GM12878 (cell line): ENCODE data around the gene PRRT4. TPM values are rescaled to one million over a fixed set of nuclear protein-coding genes. Genes with fewer than 3 reads are reported as not detected.

ENCODE experiments used
- ATAC-seq: fragments of 200-7000 bp; cut with Tn5 transposase; 3 replicates; pipeline ENCODE4 v1.9.1; 2020; ENCODE audit warnings: mild to moderate bottlenecking, moderate library complexity
- BruUV-seq: library from RNA; stranded (reverse); fragments of 400-500 nt; replicated peaks from 2 replicates; lab custom pipeline; 2021; lab: Mats Ljungman, UMichigan
- CTCF ChIA-PET: fragments of 300-600 bp; sonication (Branson Sonifier 250); formaldehyde crosslinking; extraction: SDS; loops from one replicate; lab custom pipeline; 2021; ENCODE audit warnings: inconsistent platforms; lab: Yijun Ruan, JAX
- POLR2A ChIA-PET: fragments of 350-600 bp; formaldehyde crosslinking; extraction: SDS; loops from one replicate; lab custom pipeline; 2021; ENCODE audit warnings: inconsistent platforms; lab: Charles Lee
- RAD21 ChIA-PET: fragments of 300-600 bp; sonication (Branson Sonifier 250); formaldehyde crosslinking; loops from one replicate; lab custom pipeline; 2023; ENCODE audit warnings: antibody characterized with exemption; ENCODE audit not compliant: unreplicated experiment; lab: Charles Lee
- SMC1A ChIA-PET: fragments of 300-600 bp; sonication (Branson Sonifier 250); formaldehyde crosslinking; loops from one replicate; lab custom pipeline; 2023; ENCODE audit not compliant: unreplicated experiment, uncharacterized antibody; lab: Charles Lee
- DNase-seq: peaks from one replicate; pipeline ENCODE4 v3.0.0-alpha.2; 2011; ENCODE audit warnings: low read depth, low spot score
- FAIRE-seq: peaks from 3 replicates; lab custom pipeline; 2011; peaks lifted over from hg19 to GRCh38; lab: Jason Lieb, UNC
- H2AFZ ChIP-seq: 2 replicates; pipeline ENCODE4 v1.6.0; 2011; ENCODE audit warnings: low read depth, low read length, control low read depth; ENCODE audit not compliant: control insufficient read depth
- H3K27ac ChIP-seq: 2 replicates; pipeline ENCODE4 v1.5.1; 2011; ENCODE audit warnings: control low read depth; ENCODE audit not compliant: control insufficient read depth, insufficient read depth
- H3K27me3 ChIP-seq, 2 experiments: replicated peaks in 1 of 2; 2 replicates each; pipeline versions ENCODE4 v1.6.0 to v1.6.1; 2011; ENCODE audit warnings: low read length in 1 of 2; ENCODE audit not compliant: control insufficient read depth in 2 of 2, insufficient read depth in 2 of 2
- H3K36me3 ChIP-seq, 2 experiments: 2 replicates each; pipeline ENCODE4 v1.5.1; 2011; ENCODE audit warnings: low read length in 1 of 2; ENCODE audit not compliant: control insufficient read depth in 2 of 2, insufficient read depth in 2 of 2
- H3K4me1 ChIP-seq: 2 replicates; pipeline ENCODE4 v1.6.1; 2011; ENCODE audit warnings: mild to moderate bottlenecking, low read length, moderate library complexity, mixed read lengths; ENCODE audit not compliant: control insufficient read depth, insufficient read depth
- H3K4me2 ChIP-seq: 2 replicates; pipeline ENCODE4 v1.6.0; 2011; ENCODE audit warnings: control low read depth; ENCODE audit not compliant: control insufficient read depth, insufficient read depth
- H3K4me3 ChIP-seq: fragments of 200-600 bp; sonication (generic); 2 replicates; pipeline ENCODE4 v1.5.1; 2016
- H3K79me2 ChIP-seq: 2 replicates; pipeline ENCODE4 v1.6.0; 2011; ENCODE audit warnings: low read length; ENCODE audit not compliant: control insufficient read depth, insufficient read depth
- H3K9ac ChIP-seq: 2 replicates; pipeline ENCODE4 v1.8.0; 2011; ENCODE audit warnings: low read length, control low read depth, mixed read lengths; ENCODE audit not compliant: control insufficient read depth, insufficient read depth
- H3K9me3 ChIP-seq: replicated peaks from 3 replicates; pipeline ENCODE4 v1.5.1; 2011; ENCODE audit warnings: mild to moderate bottlenecking, low read length; ENCODE audit not compliant: control insufficient read depth, insufficient read depth
- H4K20me1 ChIP-seq: 2 replicates; pipeline ENCODE4 v1.6.0; 2011; ENCODE audit not compliant: control insufficient read depth, insufficient read depth
- BCL11A ChIP-seq: IDR thresholded peaks from 2 replicates; pipeline ENCODE4 v1.6.1; 2011; ENCODE audit warnings: low read depth, low read length
- FOS ChIP-seq: IDR thresholded peaks from 3 replicates; pipeline ENCODE4 v1.6.1; 2011; ENCODE audit warnings: borderline replicate concordance; ENCODE audit not compliant: insufficient read length; ENCODE audit errors: extremely low read depth
- RCOR1 ChIP-seq: conservative IDR thresholded peaks from 2 replicates; pipeline ENCODE4 v1.6.1; 2012; ENCODE audit warnings: low read depth, low read length, improper control_type of control experiment
- WGBS: methylation state at CpG from one replicate; pipeline ENCODE4 v1.1.6; 2016; ENCODE audit warnings: low lambda C conversion rate; ENCODE audit not compliant: insufficient replicate concordance, insufficient coverage; ENCODE audit errors: missing lambda C conversion rate; 5-methylcytosine and 5-hydroxymethylcytosine counted together
- in situ Hi-C: fragments of 300-500 bp; cut with MboI; formaldehyde crosslinking; loops from 9 replicates; pipeline ENCODE4 v1.14.3; 2018; ENCODE audit warnings: mixed read lengths
- intact Hi-C: fragments of 100-400 bp; cut with micrococcal nuclease; formaldehyde crosslinking; loops from one replicate; pipeline ENCODE4 v1.14.2; 2022; ENCODE audit not compliant: unreplicated experiment
- polyA plus RNA-seq, 11 experiments: library from polyadenylated mRNA; depleted of rRNA in 4 of 11; unstranded in 6 of 11; stranded (reverse) in 5 of 11; fragments of >200 nt; fragmentation: Nextera tagmentation in 4 of 11; fragmentation: Illumina TruSeq in 1 of 11; extraction: Ambion mirVana in 4 of 11; extraction: Trizol in 1 of 11; gene quantifications; 1 replicate in 1 of 11; 2 replicates in 10 of 11; pipeline versions ENCODE4 v1.2.1 to v1.2.3, GENCODE V29; 2011 to 2016; ENCODE audit warnings: inconsistent platforms in 2 of 11, missing spikeins in 2 of 11, low read depth in 1 of 11
- total RNA-seq, 4 experiments: library from RNA; depleted of rRNA in 3 of 4; stranded (reverse); fragments of >200 nt in 3 of 4; fragmentation: Illumina TruSeq in 1 of 4; extraction: Trizol in 1 of 4; gene quantifications; 2 replicates each; pipeline versions ENCODE4 v1.2.1 to v1.2.3, GENCODE V29; 2013 to 2021
- TF ChIP-seq, protein P1 (sequence below): IDR thresholded peaks from 2 replicates; pipeline ENCODE4 v1.6.1; 2011; ENCODE audit warnings: borderline replicate concordance, low read depth, mild to moderate bottlenecking, moderate library complexity, low read length; ENCODE audit not compliant: insufficient read depth, poor library complexity, severe bottlenecking
- TF ChIP-seq, protein P2 (sequence below): IDR thresholded peaks from 2 replicates; pipeline ENCODE4 v1.6.1; 2011; ENCODE audit warnings: borderline replicate concordance, low read depth, mild to moderate bottlenecking, moderate library complexity, mixed read lengths, low read length; ENCODE audit not compliant: insufficient read depth; ENCODE audit errors: extremely low read length

PRRT4 gene
- total and polyA plus RNA-seq, 10 of the 15 experiments (the other 5 are each of a cell fraction or from before 2014, with no cell fraction given) = not detected

DNA sequence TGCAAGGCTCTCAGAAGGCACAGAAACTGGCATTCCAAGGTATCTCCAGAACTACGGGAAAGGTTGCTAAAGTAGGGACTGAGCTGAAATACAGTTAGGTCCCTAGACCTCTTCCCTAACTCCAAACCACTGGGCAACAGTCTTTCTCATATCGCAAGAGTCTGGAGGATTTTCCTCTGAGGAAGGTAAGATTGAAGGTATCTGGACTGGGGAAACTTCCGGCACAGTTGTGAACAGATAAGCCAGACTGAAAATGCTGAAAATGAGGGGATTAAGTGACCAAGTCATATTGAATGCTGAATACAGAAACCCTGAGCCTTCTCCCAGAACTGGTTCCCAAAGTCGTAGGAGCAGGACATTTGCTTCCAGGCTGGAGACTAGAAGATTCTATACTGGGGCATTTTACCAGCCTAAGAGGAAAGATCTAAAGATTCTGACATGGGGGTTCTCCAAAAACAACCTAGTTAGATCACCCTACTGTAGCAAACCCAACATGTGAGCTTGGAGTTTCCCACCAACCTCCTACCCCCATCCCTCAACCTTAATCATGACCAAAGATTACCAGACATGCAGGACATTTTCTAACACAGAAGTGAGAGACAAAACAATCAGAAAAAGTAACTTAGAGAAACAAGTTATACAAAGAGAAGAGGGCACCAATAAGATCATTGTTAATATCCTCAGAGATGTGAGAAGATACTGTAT is 2.8 kb upstream of the PRRT4 start (continued):
- TF ChIP-seq, protein P1, sequence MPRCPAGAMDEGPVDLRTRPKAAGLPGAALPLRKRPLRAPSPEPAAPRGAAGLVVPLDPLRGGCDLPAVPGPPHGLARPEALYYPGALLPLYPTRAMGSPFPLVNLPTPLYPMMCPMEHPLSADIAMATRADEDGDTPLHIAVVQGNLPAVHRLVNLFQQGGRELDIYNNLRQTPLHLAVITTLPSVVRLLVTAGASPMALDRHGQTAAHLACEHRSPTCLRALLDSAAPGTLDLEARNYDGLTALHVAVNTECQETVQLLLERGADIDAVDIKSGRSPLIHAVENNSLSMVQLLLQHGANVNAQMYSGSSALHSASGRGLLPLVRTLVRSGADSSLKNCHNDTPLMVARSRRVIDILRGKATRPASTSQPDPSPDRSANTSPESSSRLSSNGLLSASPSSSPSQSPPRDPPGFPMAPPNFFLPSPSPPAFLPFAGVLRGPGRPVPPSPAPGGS = no peak
- TF ChIP-seq, all 136 proteins: peak for 0

DNA sequence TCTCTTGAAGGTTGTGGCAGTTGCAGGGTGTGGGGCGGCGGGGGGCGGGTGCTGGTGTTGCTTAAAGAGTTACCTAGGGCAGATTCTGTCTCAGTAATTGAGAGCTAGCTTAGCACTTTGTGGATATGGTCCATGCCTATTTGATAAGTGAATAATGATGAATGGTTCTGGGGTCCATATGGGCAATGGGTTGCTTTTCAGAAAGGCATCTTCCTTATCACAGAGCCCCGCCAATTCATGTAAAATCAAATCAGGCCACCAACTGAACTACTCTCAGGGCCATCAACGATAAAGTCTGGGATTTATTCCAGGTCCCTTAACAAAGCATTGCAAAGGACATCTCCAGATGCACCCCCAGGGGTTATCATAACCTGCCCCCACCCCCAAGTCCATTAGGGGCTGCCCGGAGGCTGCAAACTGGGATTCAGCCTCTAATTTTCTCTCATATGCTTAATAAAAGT is 1.8 kb upstream of the PRRT4 start:
- ATAC-seq (no peak), DNase-seq (no peak), FAIRE-seq (no peak)
- H3K4me3 ChIP-seq = no peak overlapping the region
- no peak for TF ChIP-seq RCOR1
- TF ChIP-seq FOS = no peak
- TF ChIP-seq, protein P2, sequence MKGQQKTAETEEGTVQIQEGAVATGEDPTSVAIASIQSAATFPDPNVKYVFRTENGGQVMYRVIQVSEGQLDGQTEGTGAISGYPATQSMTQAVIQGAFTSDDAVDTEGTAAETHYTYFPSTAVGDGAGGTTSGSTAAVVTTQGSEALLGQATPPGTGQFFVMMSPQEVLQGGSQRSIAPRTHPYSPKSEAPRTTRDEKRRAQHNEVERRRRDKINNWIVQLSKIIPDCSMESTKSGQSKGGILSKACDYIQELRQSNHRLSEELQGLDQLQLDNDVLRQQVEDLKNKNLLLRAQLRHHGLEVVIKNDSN = no peak
- TF ChIP-seq BCL11A = no peak
- in situ Hi-C loops (no loop called here), intact Hi-C loops (no loop called here)
- CTCF ChIA-PET = interaction anchor here (1.1 kb wide), 1 partner anchor 15 kb away, joined by 3 read pairs; no protein-coding TSS in a partner anchor
- RAD21 ChIA-PET = no interaction called here
- no peak overlapping the region for H3K27ac ChIP-seq
- no peak overlapping the region for H2AFZ ChIP-seq
- no peak overlapping the region for H3K9ac ChIP-seq
- H3K36me3 ChIP-seq = no peaks in the 10 kb centered on the region
- H3K4me1 ChIP-seq = no peaks in the 10 kb centered on the region
- H3K79me2 ChIP-seq = no peaks in the 10 kb centered on the region
- H3K27me3 ChIP-seq = peaks cover 18 to 35% of the 10 kb centered on the region in 2 experiments
- POLR2A ChIA-PET = no interaction called here
- no peaks in the 10 kb centered on the region for H4K20me1 ChIP-seq
- H3K4me2 ChIP-seq = no peak overlapping the region
- SMC1A ChIA-PET = no interaction called here
- H3K9me3 ChIP-seq = no peaks in the 10 kb centered on the region
- BruUV-seq = no TSS peak
- WGBS = 69% methylated on average over 6 of the region's 6 CpGs
